Testis (tissue), 3 donors: ENCODE measurements around the gene ZNF419. TPM values are rescaled to one million over a fixed set of nuclear protein-coding genes. Genes with fewer than 3 reads are reported as not detected.
"Not testable (repeated sequence)": the region's sequence is repeated elsewhere in the genome, so short reads cannot be mapped to it uniquely, and the experiment has no call there.

Experiments
- DNase-seq: peaks from one replicate; pipeline ENCODE4 v3.0.0-alpha.2; 2019
- H3K27ac ChIP-seq, 2 donors: fragments of 200-600 bp; sonication (generic); one replicate each; pipeline ENCODE4 v1.5.1; 2019
- H3K27me3 ChIP-seq: fragments of 200-600 bp; sonication (generic); one replicate; pipeline ENCODE4 v1.5.1; 2019
- H3K36me3 ChIP-seq: fragments of 200-600 bp; sonication (generic); one replicate; pipeline ENCODE4 v1.5.1; 2017; ENCODE audit warnings: low read depth; ENCODE audit errors: missing control alignments
- H3K4me1 ChIP-seq: fragments of 200-600 bp; sonication (generic); one replicate; pipeline ENCODE4 v1.5.1; 2019
- H3K4me3 ChIP-seq, 2 donors: fragments of 200-600 bp; sonication (generic); one replicate each; pipeline ENCODE4 v1.5.1; 2017 to 2019
- H3K9me3 ChIP-seq: fragments of 200-600 bp; sonication (generic); one replicate; pipeline ENCODE4 v1.5.1; 2017
- POLR2A ChIP-seq: fragments of 450-650 bp; IDR thresholded peaks from one replicate; pipeline ENCODE4 v1.6.1; 2017; ENCODE audit warnings: antibody characterized with exemption, mild to moderate bottlenecking, moderate library complexity
- WGBS, 2 donors: methylation state at CpG; one replicate each; pipeline ENCODE4 v1.1.5; 2018; 5-methylcytosine and 5-hydroxymethylcytosine counted together
- intact Hi-C: fragments of 100-400 bp; cut with DNase I; formaldehyde crosslinking; loops from one replicate; pipeline ENCODE4 v1.15.1; 2023; ENCODE audit warnings: low total_unique reads
- polyA plus RNA-seq: library from polyadenylated mRNA; stranded (reverse); fragments of 350-450 nt; fragmentation: Illumina TruSeq; extraction: RNeasy Lipid Tissue Mini Kit (QIAGEN cat#74804); gene quantifications from one replicate; pipeline ENCODE4 v1.2.3, GENCODE V29; 2014; ENCODE audit warnings: low read depth, low replicate concordance; ENCODE audit not compliant: insufficient read depth
- total RNA-seq, 2 donors: library from RNA; depleted of rRNA; stranded (reverse); fragments of >200 nt; gene quantifications; one replicate each; pipeline ENCODE4 v1.2.3, GENCODE V29; 2016
- TF ChIP-seq, protein P1 (sequence below), 3 experiments: fragments of 450-650 bp in 2 of 3; fragments of 200-600 bp in 1 of 3; sonication (generic) in 1 of 3; IDR thresholded peaks; one replicate each; pipeline ENCODE4 v1.5.1; 2016 to 2019; ENCODE audit warnings: antibody characterized with exemption in 3 of 3, mild to moderate bottlenecking in 2 of 3, moderate library complexity in 1 of 3

The ZNF419 gene
- total and polyA plus RNA-seq, 3 donors from 2014 or later = 10.1 to 23.6 (median 15.1) TPM

DNA sequence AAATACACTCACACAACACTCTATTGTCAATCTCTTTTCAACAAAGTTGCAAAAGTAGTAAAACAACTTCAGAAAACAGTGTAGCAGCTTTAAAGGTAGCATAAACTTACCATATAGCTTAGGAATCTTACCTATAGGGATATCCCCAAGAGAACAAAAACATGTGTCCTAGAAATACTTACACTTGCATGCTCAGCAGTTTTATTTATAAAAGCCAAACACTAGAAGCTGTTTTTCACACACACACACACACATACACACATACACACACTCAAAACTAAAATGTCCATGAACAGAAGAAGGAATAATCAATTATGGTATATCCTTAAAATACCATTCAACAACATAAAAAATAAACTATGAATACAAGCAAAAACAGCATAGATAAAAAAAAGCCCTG, 23.9 kb downstream of the ZNF419 start:
- no peak for DNase-seq
- no peaks in the 10 kb centered on the region for H3K27me3 ChIP-seq
- no peak overlapping the region for H3K4me3 ChIP-seq
- no peak overlapping the region for H3K27ac ChIP-seq
- no peaks in the 10 kb centered on the region for H3K36me3 ChIP-seq
- no peaks in the 10 kb centered on the region for H3K9me3 ChIP-seq
- no peaks in the 10 kb centered on the region for H3K4me1 ChIP-seq
- intact Hi-C loops = no loop called here
- no peak for TF ChIP-seq POLR2A
- TF ChIP-seq, protein P1, sequence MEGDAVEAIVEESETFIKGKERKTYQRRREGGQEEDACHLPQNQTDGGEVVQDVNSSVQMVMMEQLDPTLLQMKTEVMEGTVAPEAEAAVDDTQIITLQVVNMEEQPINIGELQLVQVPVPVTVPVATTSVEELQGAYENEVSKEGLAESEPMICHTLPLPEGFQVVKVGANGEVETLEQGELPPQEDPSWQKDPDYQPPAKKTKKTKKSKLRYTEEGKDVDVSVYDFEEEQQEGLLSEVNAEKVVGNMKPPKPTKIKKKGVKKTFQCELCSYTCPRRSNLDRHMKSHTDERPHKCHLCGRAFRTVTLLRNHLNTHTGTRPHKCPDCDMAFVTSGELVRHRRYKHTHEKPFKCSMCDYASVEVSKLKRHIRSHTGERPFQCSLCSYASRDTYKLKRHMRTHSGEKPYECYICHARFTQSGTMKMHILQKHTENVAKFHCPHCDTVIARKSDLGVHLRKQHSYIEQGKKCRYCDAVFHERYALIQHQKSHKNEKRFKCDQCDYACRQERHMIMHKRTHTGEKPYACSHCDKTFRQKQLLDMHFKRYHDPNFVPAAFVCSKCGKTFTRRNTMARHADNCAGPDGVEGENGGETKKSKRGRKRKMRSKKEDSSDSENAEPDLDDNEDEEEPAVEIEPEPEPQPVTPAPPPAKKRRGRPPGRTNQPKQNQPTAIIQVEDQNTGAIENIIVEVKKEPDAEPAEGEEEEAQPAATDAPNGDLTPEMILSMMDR (IDR thresholded peaks at IDR 0.05) = no peak

- Histone ChIP-seq H3K9me3 (no peaks in the 10 kb centered on the region), H3K4me3 (no peak overlapping the region), H3K27ac (no peak overlapping the region), H3K4me1 (no peaks in the 10 kb centered on the region), H3K27me3 (no peaks in the 10 kb centered on the region), H3K36me3 (no peaks in the 10 kb centered on the region)
- TF ChIP-seq, protein P1 (IDR thresholded peaks at IDR 0.05) = no peak
- DNase-seq = no peak
- intact Hi-C loops = no loop called here
- WGBS, 2 donors = 94 to 95% methylated on average over 6 of the region's 6 CpGs
Measured at GRCh38 chr19:57512845-57513244, 25.3 kb downstream of the ZNF419 start.

GRCh38 chr19:57515255-57515654, 27.7 kb downstream of the ZNF419 start:
- Histone ChIP-seq H3K27me3 (no peaks in the 10 kb centered on the region), H3K4me1 (no peaks in the 10 kb centered on the region), H3K4me3 (no peak overlapping the region), H3K36me3 (no peaks in the 10 kb centered on the region), H3K9me3 (no peaks in the 10 kb centered on the region), H3K27ac (no peak overlapping the region)
- TF ChIP-seq POLR2A = no peak
- TF ChIP-seq, protein P1 (IDR thresholded peaks at IDR 0.05) = no peak
- 81 to 97% methylated on average over 5 of the region's 5 CpGs for WGBS, 2 donors
- no peak for DNase-seq
- intact Hi-C loops = no loop called here

- H3K36me3 ChIP-seq, H3K27ac ChIP-seq, H3K4me3 ChIP-seq, intact Hi-C loops, H3K27me3 ChIP-seq, H3K4me1 ChIP-seq, DNase-seq, H3K9me3 ChIP-seq: not testable (repeated sequence)
- 81 to 87% methylated on average over 4 of the region's 4 CpGs for WGBS, 2 donors
Measured at GRCh38 chr19:57518021-57518420, 30.5 kb downstream of the ZNF419 start.

DNA sequence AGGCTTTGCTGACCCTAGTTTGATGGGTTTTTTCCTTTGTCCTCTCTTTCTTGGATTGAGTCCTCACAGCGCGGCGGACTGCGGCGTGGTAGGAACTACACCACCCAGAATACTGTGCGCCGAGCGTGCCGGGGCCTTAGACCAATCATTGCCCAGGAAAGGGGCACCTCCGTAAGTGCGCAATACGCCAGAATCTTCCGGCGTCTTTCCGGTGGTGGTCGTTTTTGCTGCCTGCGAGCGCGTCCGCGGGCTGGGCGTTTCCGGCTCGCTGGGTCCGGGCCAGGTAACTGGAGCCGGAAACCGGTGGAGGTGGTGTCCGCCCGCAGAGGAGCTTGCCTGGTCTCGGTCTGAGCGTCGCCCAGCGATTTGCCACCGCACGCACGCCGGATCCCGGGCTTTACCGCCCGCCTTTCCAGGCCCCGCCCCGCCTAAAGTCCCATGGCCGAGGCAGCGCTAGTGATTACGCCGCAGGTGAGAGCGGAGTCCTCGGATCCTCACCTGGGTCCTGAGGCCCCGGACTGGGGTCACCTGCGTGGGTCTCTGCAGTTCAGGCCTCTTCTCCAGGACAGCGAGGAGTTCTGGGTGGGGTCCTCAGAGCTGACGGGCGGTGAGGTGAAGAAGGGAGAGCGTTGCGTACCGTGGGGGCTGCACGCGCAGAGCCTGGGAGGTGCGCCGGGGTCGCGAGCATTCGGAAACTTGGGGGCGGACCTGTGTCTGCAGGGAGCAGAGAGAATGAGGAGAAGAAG, 39.8 kb downstream of the ZNF419 start, which contains the start of gene ZNF549:
Gene ZNF549, plus strand, starts transcription at position 221 of the 746 bp plus-strand sequence. Its CDS starts 218 bp downstream, at position 439.
- Histone ChIP-seq H3K9me3 (no peaks in the 10 kb centered on the region), H3K27me3 (no peaks in the 10 kb centered on the region), H3K4me1 (peaks cover 4% of the 10 kb centered on the region), H3K27ac (peak within 1 kb of the TSS; percentile 52 to 70), H3K36me3 (no peaks in the 10 kb centered on the region), H3K4me3 (peak within 1 kb of the TSS; percentile 81 to 92)
- peak; percentile 96 for DNase-seq
- 1 to 2% methylated on average over 34 to 54 of the region's 64 CpGs for WGBS, 2 donors
- no peak for TF ChIP-seq POLR2A
- TF ChIP-seq, protein P1 (IDR thresholded peaks at IDR 0.05) = peak in 1 of 3 experiments; percentile 35
- intact Hi-C loops = no loop called here
